Stimulated activated CD8-positive, alpha-beta memory T cell treated with anti-CD3 and anti-CD28 coated beads, Interleukin-7, amount 100 ng/mL, for 48 hours (primary cell): ENCODE results near the gene POTEF.
"Not testable (repeated sequence)": the region's sequence is repeated elsewhere in the genome, so short reads cannot be mapped to it uniquely, and the experiment has no call there.

Experiments
- DNase-seq, 2 donors: peaks; one replicate each; pipeline ENCODE4 v3.0.0-alpha.2; 2020; ENCODE audit warnings: low read depth in 1 of 2; ENCODE audit errors: extremely low read depth in 1 of 2

POTEF gene

DNA sequence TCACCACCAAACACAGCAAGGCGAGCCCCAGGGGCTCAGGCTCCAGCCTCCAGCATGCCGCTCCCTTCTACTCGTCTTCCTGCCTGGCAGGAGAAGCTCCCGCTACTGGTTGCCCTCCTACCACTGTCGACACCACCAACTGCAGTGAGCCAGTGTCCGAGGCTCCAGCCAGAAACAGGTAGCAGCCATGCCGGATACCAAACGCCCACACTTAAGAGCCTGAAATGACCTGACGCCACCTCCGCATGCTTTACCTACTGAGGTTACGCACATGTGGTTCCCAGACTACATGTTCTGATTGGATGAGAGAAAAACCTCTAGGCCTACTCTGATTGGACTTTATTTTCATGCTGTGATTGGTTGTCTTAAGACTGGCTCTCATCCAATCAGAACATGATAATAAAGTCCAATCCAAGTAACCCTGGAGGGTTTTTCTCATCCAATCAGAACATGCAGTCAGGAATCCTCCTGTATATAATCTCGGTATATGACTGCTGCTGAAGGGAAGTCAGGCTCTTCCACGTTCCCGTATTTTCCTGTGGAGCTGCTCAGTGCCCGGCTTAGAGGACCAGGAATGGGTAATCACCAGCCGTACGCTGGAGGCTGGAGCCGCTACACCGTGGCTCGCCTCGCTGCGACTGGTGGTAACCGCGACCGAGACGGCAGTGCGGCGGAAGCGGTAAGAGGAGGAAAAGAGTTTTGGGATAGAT is at the start of gene POTEF:
Gene POTEF, minus strand, starts transcription at position 103 of the 710 bp plus-strand sequence. CDS start 8,707 bp downstream, outside the sequence.
- DNase-seq = not testable (repeated sequence)

DNA sequence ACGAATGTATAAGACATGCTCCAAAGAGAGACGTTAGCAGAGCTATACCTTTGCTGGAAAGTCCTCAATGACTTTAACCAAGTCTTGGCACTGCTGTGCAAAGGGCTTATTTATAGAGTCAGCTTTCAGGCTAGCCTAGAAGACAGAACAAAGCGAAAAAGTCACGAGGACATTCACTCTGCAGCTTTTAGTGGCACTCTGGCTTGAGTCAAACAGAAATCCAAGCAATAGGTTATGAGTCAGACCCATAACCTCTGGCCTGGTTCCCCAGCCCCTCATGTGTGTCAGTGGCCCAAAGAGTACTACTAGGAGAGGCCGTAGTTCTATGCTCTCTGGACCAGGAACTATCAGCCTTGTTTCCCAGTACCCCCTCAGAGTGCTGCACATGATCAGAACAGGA is 45.8 kb upstream of the POTEF start:
- not testable (repeated sequence) for DNase-seq

DNA sequence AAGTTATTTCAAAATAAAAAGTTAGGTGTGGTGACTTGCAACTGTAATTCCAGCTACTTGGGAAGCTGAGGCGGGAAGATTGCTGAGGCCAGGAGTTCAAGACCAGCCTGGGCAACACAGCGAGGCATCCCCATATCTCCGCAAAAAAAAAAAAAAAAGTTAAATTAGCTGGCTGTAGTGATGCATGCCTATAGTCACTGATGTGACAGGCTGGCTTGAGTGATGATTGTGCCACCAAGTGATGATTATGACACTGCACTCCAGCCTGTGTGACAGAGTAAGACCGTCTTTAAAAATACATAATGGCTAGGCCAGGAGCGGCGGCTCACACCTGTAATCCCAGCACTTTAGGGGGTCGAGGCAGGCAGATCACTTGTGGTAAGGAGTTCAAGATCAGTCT is 40.9 kb upstream of the POTEF start:
- no peak for DNase-seq

DNA sequence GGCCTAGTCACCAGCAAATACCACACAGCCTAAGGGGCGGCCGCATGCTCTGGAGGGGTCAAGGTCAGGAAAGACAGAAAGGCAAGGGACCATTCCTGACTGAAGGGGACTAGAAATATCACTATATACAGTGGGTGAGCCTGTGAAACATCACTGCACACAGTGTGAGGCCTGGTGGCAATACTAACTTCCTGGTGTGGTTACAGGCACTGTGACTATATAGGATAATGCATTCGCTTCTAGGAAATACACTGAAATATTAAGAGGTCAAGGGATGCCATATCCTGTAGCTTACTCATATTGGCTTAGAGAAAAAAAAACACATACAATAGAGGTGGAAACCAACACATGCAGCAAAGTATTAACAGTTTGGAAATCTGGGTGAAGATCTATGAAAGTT is 40.1 kb upstream of the POTEF start:
- not testable (repeated sequence) for DNase-seq

DNA sequence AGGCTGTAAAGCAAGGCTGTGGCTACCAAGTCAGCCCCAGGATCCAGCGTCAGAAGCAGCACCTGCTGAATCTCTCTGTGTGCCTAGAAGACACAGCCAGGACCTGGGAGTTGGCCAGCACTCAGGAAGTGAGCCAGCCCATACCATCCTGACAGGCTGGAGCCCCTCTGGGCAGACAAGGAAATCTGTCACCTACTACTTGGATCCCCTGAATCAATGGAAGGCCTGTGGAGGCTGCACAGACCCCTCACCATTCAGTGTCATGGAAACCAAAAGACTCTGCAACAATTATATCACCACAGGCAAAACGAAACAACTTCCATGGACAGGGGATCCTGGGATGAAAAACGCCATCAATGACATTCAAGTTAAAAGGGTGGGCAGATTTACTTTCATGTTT is 37.6 kb upstream of the POTEF start:
- DNase-seq = not testable (repeated sequence)

DNA sequence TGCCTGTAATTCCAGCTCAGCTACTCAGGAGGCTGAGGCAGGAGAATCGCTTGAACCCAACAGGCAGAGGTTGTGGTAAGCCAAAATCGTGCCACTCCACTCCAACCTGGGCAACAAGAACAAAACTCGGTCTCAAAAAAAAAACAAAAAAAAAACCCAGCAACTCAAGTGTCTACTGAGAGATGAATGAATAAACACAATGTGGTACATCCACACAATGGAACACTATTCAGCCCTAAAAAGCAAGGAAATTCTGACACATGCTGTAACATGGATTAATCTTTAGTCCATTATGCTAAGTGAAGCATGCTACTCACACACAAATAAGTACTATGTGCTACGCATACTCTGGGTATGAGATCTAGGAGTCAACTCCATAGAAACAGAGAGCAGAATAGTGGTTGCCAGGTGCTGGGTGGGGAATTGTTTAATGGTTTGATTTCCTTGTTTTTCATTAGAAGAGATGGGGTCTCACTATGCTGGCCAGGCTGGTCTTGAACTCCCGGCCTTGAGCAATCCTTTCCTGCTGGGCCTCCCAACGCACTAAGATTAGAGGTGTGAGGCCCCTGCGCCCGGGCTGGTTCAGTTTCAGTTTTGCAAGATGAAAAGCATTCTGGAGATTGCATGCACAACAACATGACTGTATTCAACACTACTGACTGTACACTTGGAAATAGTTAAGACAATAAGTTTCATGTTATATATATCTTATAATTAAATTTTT is 36.4 kb upstream of the POTEF start:
- no peak for DNase-seq

DNA sequence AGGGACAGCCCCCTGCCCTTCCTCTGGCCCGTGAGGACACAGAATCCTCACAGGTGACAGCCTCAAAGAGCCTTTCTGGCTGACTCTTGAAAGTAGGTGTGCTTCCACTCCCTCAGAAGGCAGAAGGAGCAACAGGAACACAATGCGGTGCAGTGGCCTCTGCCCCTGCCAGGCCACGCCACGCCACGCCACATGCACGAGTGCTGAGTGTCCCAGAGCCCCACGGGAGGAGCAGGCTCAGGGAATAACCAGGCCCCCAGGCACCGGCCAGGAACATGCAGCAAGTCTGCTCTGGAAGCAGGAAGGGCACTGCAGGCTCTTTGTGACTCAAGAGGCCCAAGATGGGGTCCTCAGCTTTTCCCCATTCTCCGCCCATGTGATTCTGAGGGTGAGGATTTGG is 33.9 kb upstream of the POTEF start:
- no peak for DNase-seq

DNA sequence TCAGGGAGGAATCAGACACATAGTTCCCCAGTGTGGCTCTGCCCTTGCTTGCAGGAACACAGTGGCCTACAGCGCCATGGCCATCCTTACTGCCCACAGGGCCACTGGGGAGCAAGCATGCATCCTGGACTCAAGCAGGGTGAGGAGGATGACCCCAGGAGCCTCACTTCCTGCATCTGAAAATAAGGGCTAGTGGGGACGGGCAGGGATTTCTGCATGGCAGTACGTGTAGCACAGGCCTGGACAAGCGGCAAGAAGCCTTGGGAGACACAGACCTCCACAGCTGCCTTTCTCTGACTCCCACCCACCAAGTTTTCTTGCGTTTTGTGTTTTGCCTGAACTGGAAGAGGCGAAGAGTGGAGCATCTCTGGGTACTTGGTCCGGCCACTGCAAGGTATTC is 33.5 kb upstream of the POTEF start:
- DNase-seq = not testable (repeated sequence)

DNA sequence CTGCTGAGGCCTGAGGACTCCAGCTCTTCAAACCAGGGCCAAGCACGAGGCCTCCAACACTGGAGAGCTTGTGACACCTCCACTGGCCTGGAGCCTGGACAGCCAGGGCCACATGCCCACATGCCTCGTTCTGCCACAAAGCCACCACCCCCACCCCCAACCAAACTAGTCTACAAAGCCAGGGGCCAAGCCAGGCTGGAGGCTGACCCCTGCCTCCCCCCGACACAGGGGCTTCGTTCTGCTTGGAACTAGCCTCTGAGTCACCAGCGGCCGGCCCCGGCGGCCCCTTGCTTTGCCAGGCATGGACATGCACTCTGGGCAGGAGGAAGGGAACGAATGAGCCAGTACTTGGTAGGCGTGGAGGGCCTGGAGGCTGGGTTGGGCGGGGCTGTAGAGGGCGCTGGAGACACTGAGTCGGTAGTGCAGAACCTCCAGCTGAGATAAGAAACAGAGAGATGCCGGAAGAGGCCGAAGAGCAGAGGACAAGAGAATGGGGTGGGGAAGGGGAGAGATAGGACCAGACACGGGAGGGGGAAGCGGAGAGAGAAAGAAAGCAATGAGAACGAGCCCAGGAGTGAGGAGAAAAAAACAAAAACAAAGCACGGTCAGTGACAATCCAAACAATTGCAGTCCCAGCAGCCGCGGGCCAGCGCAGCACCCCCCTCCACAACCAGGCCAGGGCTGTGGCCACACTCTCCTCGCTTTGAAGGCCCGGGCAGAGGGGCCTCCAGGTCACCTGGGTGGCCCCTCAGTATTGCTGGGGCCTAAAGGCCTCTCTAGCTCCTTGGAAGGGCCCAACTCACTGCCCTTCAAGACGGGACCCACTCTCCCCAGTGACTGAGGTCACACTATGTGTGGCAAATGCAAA is 32.0 kb upstream of the POTEF start:
- DNase-seq = not testable (repeated sequence)

DNA sequence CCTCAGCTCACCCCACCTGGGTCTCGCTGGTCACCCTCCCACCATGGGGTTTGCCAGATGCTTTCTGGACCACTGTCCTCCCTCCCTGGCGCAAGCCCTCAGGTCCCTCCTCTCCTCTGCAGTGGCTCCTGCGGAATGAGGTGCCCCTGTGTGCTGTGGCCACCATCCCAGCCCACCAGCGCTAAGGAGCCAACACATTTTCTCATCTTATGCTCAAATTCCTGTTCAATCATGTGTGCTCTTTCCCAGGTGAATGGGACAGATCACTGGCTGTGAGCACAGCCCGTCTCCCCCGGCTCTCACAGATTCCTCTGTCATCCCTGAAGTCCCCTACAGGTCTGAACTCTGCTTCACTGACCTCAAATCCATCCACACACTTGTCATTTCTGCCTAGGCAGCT is 31.1 kb upstream of the POTEF start:
- DNase-seq = no peak

DNA sequence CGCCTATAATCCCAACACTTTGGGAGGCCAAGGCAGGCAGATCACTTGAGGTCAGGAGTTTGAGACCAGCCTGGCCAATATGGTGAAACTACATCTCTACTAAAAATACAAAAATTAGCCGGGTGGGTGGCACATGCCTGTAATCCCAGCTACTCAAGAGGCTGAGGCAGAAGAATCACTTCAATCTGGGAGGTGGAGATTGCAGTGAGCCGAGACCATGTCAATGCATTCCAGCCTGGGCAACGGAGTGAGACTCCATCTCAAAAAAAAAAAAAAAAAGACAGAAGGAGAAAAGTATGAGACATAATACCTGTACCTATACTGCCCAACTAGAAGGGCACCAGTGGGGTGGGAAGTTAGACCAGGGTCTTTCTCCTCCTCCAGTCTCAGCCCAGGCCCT is 30.4 kb upstream of the POTEF start:
- not testable (repeated sequence) for DNase-seq

DNA sequence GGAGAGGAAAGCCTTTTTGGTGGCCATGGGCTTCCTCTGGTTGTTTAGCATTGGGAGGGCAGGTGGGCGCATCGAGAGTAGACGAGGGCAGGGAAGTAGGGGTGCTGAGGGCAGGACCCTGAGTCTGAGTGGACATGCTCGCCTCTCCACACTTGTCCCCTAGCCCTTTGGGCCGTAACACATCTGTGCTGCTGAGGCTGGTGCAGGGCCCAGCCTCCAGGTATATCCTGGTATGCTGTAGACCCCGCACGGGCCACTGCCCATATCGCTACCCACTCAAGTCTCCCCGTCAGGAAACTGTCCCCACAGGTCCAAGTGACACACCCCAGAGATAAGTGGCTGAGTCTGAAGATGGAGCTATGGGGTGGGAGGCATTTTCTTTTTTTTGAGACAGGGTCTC is 29.6 kb upstream of the POTEF start:
- DNase-seq = no peak

DNA sequence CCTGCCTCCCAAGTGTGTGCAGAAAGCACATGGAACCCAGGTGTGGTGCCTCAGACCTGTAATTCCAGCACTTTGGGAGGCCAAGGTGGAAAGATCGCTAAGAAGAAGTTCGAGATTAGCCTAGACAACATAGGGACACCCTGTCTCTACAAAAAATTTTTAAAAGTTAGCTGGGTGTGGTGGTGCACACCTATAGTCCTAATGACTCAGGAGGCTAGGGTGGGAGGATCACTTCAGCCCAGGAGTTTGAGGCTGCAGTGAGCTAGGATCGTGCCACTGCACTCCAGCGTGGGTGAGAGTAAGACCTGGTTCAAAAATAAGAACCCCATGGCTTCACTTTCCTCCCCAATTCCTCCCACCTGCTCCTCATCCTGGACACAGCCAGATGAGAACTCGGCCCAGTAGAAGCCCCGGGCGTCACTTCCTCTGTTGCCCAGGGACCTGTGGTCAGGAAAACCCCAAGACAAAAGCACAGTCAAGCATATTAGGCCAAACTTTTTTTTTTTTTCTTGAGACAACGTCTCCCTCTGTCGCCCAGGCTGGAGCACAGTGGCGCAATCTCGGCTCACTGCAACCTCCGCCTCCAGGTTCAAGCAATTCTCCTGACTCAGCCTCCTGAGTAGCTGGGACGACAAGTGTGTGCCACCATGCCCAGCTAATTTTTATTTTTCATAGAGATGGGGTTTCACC is 28.9 kb upstream of the POTEF start:
- DNase-seq = not testable (repeated sequence)

DNA sequence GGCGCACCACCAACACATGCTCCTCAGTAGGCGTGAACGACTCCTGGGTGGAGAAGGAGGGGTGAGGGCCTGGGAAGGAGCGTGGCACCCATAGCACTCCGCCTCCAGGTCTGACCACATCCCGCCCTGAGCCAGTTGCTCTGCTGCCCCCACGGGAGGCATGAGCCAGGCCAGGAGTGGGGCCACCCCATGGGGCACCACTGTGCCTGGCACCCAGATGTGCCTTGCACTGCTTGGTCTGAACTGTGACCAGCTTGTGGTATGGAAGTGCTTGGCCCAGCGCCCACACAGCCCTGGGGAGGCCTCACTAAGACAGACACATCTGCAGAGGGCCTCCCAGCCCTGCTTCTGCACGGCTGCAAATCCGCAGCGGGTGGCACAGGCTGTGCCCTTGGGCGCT is 28.3 kb upstream of the POTEF start:
- not testable (repeated sequence) for DNase-seq

DNA sequence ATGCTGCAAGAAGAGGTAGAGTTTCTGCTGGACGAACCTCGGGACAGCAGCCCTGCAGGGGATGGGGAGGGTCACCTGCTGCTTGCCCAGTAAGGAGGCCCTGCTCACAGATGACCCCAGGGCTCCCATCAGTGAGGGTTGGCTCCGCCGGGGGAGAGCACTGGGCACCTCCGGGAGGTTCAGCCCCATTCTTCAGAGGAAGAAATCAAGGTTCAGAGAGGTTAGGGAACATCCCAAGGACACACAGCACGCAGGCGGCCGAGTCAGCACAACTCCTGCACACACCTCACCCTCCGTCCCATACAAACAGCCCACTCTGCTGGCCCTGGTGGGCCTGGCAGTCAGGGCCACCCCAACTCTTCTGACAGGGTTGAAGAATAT is 27.6 kb upstream of the POTEF start:
- DNase-seq = no peak

DNA sequence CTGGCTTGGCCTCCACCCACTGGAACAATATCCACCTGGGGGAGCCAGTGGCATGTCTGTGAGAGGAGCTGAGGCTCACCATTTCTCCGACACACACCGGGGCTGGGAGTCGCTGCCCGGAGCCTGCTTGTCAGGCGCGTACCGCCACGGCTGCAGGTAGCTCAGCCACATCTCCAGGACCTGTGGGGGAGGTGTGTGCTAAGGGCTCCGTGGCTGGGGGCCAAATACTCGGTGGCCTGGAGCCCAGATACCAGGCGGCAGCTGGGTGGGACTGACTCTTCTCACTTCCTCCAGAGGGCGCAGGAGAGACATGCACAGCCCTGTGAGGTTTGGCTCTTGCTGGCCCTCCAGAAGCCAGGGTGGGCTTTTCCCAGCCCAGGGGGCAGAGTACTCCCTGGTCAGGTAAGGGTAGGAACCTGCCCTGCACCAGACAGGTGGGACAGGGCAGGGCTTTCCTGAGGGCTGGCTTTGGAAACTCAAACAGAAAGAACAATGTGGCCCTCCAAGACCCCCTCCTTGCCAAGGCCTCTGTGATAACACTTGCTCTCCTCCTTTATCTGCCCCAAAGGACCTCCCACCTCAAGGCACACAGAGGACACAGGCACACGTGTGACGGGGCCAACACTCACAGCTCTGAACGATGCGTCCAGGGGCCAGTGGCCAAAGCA is 27.1 kb upstream of the POTEF start:
- not testable (repeated sequence) for DNase-seq

DNA sequence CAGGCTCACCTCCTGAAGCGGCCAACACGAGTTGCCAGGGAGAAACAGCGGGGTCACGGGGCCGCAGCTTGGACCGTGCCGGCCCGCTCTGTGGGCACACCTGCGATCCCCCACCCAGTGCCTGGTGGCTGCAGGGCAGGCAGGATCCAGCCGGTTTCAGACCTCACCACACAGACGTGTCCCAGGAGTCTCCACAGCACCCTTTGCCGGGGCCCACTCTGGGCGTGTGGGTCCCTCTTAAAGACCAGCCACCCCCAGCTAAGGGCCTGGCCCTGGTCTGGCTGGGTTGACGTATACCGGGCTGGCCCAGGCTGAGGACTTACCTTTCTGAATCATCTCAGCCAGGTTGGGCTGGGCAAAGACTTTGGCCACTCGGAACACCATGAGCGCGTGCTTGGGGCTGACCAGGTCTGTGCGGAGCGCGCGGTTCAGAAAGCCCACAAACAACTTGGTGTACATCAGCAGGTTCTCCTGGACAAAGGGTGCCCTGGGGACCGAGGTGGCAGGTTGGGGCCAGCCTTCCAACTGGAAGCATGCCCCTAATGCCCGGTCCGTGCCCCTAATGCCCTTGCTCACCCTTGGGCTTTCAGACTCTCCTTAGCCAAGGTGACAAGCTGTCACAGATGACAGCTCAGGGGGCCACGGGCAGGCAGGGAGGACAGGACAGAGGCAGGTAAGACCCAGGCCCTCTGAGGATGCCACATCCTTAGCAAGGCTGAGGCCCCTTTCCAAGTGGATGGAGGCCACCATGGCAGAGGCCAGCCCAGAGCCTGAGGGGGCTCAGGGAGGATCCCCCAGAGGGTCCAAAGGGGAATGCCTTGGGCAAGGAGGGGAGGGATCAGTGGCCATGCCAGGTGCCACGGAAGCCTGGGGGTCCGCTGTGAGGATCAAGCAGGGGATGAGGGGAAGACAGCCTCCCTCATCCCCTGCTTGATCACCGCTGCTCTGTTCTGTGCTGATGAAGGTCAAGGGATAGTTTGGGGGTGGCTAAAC is 26.0 kb upstream of the POTEF start:
- no peak for DNase-seq

DNA sequence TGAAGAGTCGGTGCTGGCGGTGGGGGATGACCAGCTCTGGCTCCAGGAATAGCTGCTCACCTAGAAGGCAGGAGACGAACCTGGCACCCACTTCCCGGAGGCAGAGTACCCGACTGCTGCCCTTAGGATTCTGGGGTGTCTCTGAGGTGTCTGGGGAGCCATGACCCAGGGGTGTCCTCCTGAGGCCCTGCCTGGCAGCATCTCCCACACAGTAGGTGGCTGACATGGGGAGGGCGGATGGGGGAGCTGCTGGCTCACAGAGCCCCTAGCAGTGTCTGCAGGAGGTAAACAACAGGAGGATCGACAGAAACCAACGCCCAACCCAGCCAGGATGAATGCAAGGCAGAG is 25.4 kb upstream of the POTEF start:
- DNase-seq = not testable (repeated sequence)

DNA sequence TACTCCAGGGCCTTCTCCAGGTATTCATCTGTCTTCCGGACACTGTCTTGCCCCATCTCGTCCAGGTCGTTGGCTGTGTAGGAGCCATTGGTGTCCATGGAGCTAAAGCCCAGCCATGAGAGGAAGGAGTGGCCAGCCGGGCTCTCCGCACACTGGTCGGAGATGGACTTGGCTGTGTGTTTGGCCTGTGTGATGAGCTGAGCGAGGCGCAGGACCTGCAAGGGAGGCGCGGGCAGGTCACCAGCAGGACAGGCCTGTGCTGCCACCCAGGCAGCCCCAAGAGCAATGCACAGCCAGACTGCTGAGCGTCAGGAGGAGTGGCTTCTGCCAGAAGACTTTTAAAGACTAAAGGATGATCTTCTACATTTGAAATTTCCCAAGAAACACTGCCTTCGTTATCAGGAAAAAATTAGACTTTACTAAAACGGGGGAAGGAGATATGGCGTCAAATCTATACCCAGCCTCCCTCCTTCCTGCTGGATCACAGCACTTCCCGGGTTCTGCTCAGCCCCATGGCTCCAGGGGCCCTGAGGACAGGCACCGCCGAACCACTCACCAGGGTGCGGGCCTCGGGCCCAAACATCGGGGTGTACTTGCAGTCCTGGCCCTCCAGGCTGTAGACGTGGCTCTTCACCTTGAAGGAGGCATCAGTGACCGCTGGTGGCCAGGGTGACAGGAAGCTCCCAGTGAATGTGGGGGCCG is 24.9 kb upstream of the POTEF start:
- DNase-seq = not testable (repeated sequence)
